HG02943 (cell line): ENCODE results near the gene MAPK6.
A peak's percentile ranks its signal among the peaks of the same experiment; 100 is the strongest.
"Not testable (repeated sequence)": the region's sequence is repeated elsewhere in the genome, so short reads cannot be mapped to it uniquely, and the experiment has no call there.

ENCODE experiments used
- ATAC-seq: cut with Tn5 transposase; IDR thresholded peaks from one replicate; pipeline ENCODE4 v1.9.1; 2021; ENCODE audit warnings: mild to moderate bottlenecking, low read depth, moderate library complexity; ENCODE audit not compliant: unreplicated experiment

MAPK6 gene

DNA sequence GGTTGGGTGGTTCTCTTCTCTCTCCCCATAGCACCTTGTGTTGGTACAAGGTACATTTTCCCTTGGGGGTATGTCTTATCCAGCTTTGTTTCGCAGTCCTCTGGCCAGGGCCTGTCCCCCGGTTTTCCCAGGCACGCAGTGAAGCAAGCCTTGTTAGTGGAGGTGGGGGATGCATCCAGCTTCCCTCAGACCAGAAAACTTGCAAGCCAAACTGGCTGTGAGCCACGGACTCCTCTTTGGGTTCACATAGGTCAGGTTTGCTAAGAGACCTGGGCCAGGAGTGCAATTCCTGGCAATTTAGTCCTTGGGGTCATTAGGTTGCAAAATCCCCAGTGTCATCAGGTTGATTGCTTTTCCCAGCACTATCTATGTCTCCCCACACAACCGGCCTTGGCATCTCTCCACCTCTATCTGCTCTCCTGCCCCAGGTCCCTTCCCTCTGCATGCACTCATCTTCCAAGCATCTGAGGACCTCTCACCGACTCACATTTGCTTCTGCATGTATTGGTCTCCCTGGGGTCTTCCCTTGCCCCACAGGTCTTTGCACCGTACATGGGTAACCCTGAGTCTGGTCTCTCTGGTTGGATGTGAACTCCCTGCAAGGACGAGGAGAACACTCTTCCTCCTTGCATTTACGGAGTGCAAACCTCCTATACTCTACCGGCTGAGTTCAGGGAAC is 59.3 kb downstream of the MAPK6 start:
- no peak for ATAC-seq

DNA sequence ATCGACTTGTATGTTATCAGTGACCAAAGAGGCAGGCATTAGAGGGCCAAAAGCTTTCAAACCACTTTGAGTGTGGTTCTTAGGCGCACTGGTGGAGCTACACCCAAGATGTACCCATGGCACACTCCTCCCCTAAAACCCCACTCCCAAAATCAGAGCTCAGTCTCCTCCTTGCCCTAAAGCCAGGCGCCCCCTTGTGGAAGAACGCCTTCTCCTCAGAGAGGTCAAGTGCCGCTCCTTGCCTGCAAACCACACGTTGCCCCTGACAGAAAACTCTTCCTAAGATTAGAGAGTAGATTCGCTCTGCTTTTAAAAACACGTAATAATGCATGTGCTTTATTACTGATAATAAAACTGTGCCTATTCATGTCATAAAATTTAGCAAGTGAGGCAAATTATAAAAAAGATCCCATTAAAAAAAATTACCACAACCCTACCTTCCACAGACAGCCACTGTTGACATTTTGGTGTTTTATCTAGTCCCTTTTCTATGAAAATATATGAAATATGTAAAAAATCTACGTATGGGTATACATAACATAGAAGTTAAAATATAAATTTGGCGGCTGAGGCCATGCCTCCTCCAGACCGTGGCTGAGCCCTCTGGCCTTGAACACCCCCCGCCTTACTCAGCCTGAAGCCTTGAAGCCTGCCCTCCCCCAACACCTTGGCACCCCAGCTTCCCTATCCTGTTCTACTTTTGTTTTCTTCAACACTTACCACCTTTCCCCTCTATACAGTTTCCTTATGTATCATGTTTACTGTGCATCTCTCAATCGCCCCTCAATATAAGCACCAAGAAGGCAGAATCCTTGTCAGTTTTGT is 60.1 kb downstream of the MAPK6 start:
- ATAC-seq = no peak

GRCh38 chr15:52080031-52080430 is 61.0 kb downstream of the MAPK6 start:
- ATAC-seq = no peak

DNA sequence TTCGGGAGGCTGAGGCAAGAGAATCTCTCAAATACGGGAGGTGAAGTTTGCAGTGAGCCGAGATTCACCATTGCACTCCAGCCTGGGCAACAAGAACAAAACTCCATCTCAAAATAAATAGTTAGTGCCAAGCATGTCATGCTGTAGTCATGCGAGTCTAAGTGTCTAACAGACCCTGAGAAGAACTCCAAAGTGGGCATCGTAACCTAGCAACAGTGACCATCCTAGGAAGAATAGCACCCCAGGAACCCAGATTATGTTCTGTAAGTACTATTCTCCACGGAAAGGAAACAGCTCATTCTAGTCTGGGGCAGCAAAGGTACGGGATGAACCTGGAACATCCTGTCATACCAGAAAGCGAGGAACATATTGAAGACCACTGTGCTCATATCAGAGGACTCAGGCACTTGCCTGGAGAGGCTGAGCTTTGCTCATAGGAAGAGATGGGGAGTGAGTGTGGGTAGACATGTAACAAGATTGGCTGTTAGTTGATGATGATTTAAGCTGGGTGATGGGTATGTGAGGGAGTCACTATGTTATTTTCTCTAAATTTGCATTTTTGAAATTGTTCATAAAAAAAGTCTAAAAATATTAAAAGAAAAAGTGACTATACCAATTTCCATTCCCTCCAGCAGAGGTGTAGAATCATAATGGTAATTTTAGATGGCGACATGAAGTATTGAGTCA is 61.8 kb downstream of the MAPK6 start:
- ATAC-seq = no peak

DNA sequence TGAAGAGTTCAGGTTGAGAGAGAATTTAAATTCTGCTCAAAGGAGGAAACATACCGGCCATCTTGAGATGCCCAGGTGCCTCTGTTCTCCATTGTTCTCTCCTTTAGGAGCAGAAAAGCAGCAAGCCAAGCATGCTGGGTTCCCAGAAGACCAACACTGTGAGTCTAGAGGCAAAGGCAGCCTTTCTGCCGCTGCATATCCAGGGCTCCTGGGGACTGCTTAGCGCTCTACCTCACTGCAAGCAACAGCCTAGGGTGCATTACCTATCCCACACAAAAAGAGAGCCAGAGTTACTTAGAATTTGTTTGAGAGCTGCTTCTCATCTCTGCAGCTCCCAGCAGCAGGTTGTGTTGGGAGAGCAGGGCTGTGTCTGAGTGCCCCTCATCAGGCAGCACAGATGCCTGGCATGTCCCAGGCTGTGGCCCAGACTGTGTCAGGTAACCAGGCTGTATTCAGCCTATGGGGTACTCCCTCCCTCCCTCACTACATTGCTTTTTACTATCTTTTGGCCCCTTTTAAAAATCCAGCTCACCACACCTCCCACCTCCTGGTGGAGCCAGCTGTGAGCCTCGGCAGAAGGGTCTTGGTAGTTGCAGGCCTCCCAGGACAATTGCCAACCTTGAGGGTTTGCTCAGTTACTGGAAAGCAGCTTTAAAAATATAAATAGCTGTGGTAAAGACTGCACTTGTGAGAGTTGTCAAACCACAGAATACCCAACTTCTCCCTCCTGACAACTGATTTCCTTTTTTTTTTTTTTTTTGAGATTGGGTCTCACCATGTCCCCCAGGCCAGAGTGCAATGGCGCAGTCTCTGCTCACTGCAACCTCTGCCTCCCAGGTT is 63.4 kb downstream of the MAPK6 start:
- ATAC-seq = peak; percentile 70

DNA sequence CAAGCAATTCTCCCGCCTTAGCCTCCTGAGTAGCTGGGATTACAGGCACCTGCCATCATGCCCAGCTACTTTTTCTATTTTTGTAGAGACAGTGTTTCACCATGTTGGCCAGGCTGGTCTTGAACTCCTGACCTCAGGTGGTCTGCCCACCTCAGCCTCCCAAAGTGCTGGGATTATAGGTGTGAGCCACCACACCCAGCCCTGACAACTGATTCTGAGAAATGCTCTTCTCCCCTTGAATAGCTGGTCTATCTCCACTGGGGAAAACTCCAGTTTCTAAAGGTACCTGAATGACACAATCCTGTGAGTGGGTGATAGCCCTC is 64.0 kb downstream of the MAPK6 start:
- not testable (repeated sequence) for ATAC-seq

GRCh38 chr15:52083603-52084002 is 64.6 kb downstream of the MAPK6 start:
- no peak for ATAC-seq

GRCh38 chr15:52085299-52085698 is 66.3 kb downstream of the MAPK6 start:
- no peak for ATAC-seq

GRCh38 chr15:52086011-52086786 is 67.2 kb downstream of the MAPK6 start:
- ATAC-seq = no peak

GRCh38 chr15:52090193-52090592 is 71.2 kb downstream of the MAPK6 start:
- ATAC-seq = no peak

GRCh38 chr15:52093167-52093538 is 74.1 kb downstream of the MAPK6 start:
- ATAC-seq = no peak

GRCh38 chr15:52093539-52094510 is 74.8 kb downstream of the MAPK6 start:
- no peak for ATAC-seq

GRCh38 chr15:52094811-52095584 is 76.0 kb downstream of the MAPK6 start:
- ATAC-seq = no peak

GRCh38 chr15:52095597-52096262 is 76.7 kb downstream of the MAPK6 start:
- no peak for ATAC-seq

GRCh38 chr15:52096536-52096935 is 77.5 kb downstream of the MAPK6 start:
- not testable (repeated sequence) for ATAC-seq

- no peak for ATAC-seq
These were observed 78.2 kb downstream of the MAPK6 start for GRCh38 chr15:52097180-52097579.

- no peak for ATAC-seq
These were observed 79.3 kb downstream of the MAPK6 start for GRCh38 chr15:52098323-52098722.
